ENCODE data around the gene UBN2. TPM values are rescaled to one million over a fixed set of nuclear protein-coding genes. Genes with fewer than 3 reads are reported as not detected.
"Not testable (repeated sequence)": the region's sequence is repeated elsewhere in the genome, so short reads cannot be mapped to it uniquely, and the experiment has no call there.

Gene UBN2
- total RNA-seq, 2 donors from 2014 or later: 15.4 to 17.8 TPM

GRCh38 chr7:139292821-139293220 is 61.8 kb downstream of the UBN2 start:
- no peaks in the 10 kb centered on the region for H3K9me3 ChIP-seq (ENCODE audit: control insufficient read depth, low read length, poor library complexity, severe bottlenecking)
- Mint-ChIP-seq H3K4me3 (no peak overlapping the region), H3K36me3 (ENCODE audit: low read depth) (peaks cover 12% of the 10 kb centered on the region), H3K27ac (peak overlapping the region; percentile 61), H3K27me3 (no peaks in the 10 kb centered on the region), H3K4me1 (peaks cover 8% of the 10 kb centered on the region)
- DNase-seq (no peak), ATAC-seq (no peak)

DNA sequence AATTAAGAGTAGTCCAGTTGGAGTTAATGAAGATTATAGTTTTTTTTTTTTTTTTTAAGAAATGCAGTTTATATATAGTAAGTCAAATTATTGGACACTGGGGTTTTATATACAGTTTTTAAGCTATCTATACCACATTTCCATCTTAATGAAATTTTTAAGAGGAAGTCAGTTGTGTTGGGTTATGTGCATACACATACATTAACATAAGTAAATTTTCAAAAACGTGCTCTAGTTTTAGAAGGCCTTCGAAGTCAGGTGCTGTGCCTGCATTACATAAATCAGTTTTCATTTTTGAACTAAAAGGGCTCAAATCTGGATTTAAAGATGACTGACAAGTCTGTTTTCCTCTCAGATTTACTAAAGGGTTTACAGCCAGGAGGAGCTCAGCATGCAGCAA is 62.5 kb downstream of the UBN2 start:
- H3K4me1 Mint-ChIP-seq: peaks cover 9% of the 10 kb centered on the region
- DNase-seq (no peak), ATAC-seq (no peak)
- H3K9me3 ChIP-seq (ENCODE audit: control insufficient read depth, low read length, poor library complexity, severe bottlenecking): no peaks in the 10 kb centered on the region
- H3K4me3 Mint-ChIP-seq: no peak overlapping the region
- H3K36me3 Mint-ChIP-seq (ENCODE audit: low read depth): peaks cover 7% of the 10 kb centered on the region
- no peak overlapping the region for H3K27ac Mint-ChIP-seq
- H3K27me3 Mint-ChIP-seq: no peaks in the 10 kb centered on the region

DNA sequence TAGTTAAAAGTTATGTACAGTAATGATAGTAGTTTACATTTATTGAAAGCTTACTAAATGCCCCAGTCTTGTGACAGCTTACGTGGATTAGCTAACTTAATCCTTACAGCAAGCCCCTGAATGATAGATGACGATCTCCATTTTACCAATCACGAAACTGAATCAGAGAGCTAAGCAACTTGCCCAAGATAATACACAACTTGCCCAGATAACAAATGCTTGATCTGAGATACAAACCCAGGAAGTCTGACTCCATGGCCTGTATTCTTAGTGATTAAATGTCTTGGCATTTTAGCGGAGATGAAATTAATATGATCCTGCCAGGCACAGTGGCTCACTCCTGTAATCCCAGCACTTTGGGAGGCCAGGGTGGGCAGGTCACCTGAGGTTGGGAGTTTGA is 63.2 kb downstream of the UBN2 start:
- no peak overlapping the region for H3K4me3 Mint-ChIP-seq
- H3K27me3 Mint-ChIP-seq: no peaks in the 10 kb centered on the region
- ATAC-seq (no peak), DNase-seq (no peak)
- H3K27ac Mint-ChIP-seq: no peak overlapping the region
- peaks cover 9% of the 10 kb centered on the region for H3K4me1 Mint-ChIP-seq
- peaks cover 7% of the 10 kb centered on the region for H3K36me3 Mint-ChIP-seq (ENCODE audit: low read depth)
- H3K9me3 ChIP-seq (ENCODE audit: control insufficient read depth, low read length, poor library complexity, severe bottlenecking): no peaks in the 10 kb centered on the region

DNA sequence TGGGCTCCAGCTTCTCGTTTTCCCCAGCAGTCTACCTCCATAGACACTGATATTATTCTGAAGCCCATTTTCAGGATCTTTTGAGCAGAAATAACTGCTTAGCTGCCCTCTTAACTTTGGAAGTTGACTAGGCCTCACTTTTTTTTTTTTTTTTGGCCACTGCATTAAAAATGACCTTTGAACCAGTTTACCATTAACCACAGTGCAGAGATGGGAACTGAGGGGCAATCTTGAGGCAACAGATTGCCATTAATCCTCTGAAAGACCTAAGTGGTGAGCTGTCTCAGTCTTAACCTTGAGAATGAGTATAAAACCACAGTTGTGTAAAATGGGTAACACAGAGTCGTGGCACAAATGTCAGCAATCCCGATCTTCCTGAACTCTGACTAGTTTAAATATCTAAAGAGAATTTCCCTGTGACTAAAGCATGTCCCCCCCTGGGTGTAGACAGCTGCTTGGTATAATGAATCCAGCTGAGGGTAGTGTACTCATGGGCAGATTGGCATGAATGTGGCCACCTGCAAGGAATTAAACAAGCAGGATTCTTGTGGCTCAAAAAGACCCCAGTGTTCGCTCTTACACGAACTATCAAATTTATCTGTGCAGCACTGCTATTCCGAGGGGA is 64.0 kb downstream of the UBN2 start:
- no peaks in the 10 kb centered on the region for H3K27me3 Mint-ChIP-seq
- peaks cover 9% of the 10 kb centered on the region for H3K4me1 Mint-ChIP-seq
- no peak overlapping the region for H3K4me3 Mint-ChIP-seq
- H3K27ac Mint-ChIP-seq: no peak overlapping the region
- peaks cover 7% of the 10 kb centered on the region for H3K36me3 Mint-ChIP-seq (ENCODE audit: low read depth)
- ATAC-seq (no peak), DNase-seq (no peak)
- no peaks in the 10 kb centered on the region for H3K9me3 ChIP-seq (ENCODE audit: control insufficient read depth, low read length, poor library complexity, severe bottlenecking)

DNA sequence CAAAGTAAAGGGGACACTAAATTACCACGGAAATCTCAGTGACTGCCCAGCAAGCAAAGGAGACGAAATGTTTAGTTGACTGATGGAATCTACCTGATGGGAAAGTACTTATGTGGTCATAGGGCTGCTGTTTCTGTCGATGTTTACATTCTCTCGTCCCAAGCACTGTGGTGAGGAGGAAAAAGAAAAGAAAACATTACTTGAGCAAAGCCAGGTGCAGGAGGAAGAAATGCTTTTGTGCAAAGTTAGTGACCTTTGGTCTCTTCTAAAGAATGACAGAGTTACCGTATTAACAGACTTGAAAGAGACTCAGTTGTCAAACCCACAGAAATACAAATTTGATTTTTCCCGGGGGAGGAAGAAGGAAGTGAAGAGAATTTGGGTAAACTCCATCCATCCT is 66.8 kb downstream of the UBN2 start:
- DNase-seq: no peak
- H3K36me3 Mint-ChIP-seq (ENCODE audit: low read depth): peaks cover 4% of the 10 kb centered on the region
- H3K9me3 ChIP-seq (ENCODE audit: control insufficient read depth, low read length, poor library complexity, severe bottlenecking): no peaks in the 10 kb centered on the region
- no peaks in the 10 kb centered on the region for H3K27me3 Mint-ChIP-seq
- peaks cover 4% of the 10 kb centered on the region for H3K4me1 Mint-ChIP-seq
- H3K27ac Mint-ChIP-seq: no peak overlapping the region
- ATAC-seq: no peak
- H3K4me3 Mint-ChIP-seq: no peak overlapping the region

- no peaks in the 10 kb centered on the region for H3K9me3 ChIP-seq (ENCODE audit: control insufficient read depth, low read length, poor library complexity, severe bottlenecking)
- H3K4me3 Mint-ChIP-seq: no peak overlapping the region
- no peaks in the 10 kb centered on the region for H3K27me3 Mint-ChIP-seq
- peaks cover 3% of the 10 kb centered on the region for H3K4me1 Mint-ChIP-seq
- no peak for DNase-seq
- H3K27ac Mint-ChIP-seq: no peak overlapping the region
- H3K36me3 Mint-ChIP-seq (ENCODE audit: low read depth): peaks cover 6% of the 10 kb centered on the region
- no peak for ATAC-seq
Observed at GRCh38 chr7:139299296-139299695, 68.3 kb downstream of the UBN2 start.

GRCh38 chr7:139300390-139300789 is 69.4 kb downstream of the UBN2 start:
- no peak overlapping the region for H3K27ac Mint-ChIP-seq
- H3K4me3 Mint-ChIP-seq: no peak overlapping the region
- peaks cover 6% of the 10 kb centered on the region for H3K36me3 Mint-ChIP-seq (ENCODE audit: low read depth)
- H3K4me1 Mint-ChIP-seq: peaks cover 3% of the 10 kb centered on the region
- no peak for DNase-seq
- no peaks in the 10 kb centered on the region for H3K27me3 Mint-ChIP-seq
- H3K9me3 ChIP-seq (ENCODE audit: control insufficient read depth, low read length, poor library complexity, severe bottlenecking): no peaks in the 10 kb centered on the region
- no peak for ATAC-seq

DNA sequence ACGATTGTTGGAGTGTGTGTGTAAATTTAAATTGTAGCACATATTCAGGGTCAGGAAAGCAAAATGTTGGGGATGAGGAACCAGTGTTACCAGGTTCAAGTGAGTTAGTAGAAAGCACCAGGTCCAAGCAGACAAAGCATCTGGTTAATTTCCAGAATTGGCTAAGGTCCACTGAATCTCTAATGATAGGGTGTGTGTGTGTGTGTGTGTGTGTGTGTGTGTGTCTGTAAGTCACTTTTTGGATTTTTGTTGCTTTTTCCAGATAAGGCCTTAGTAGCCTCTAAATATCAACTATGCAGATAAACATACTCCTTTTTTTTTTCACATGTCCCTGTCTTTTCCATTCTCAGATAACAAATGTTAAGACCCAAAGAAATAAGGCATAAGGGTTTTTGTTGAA is 73.5 kb downstream of the UBN2 start:
- ATAC-seq (no peak), DNase-seq (no peak)
- H3K9me3 ChIP-seq (ENCODE audit: control insufficient read depth, low read length, poor library complexity, severe bottlenecking): no peaks in the 10 kb centered on the region
- Mint-ChIP-seq H3K27me3 (no peaks in the 10 kb centered on the region), H3K27ac (no peak overlapping the region), H3K4me1 (no peaks in the 10 kb centered on the region), H3K36me3 (ENCODE audit: low read depth) (peaks cover 9% of the 10 kb centered on the region), H3K4me3 (no peak overlapping the region)

- ATAC-seq: no peak
- Mint-ChIP-seq H3K27me3 (no peaks in the 10 kb centered on the region), H3K36me3 (ENCODE audit: low read depth) (no peaks in the 10 kb centered on the region), H3K27ac (no peak overlapping the region), H3K4me1 (no peaks in the 10 kb centered on the region), H3K4me3 (no peak overlapping the region)
- no peaks in the 10 kb centered on the region for H3K9me3 ChIP-seq (ENCODE audit: control insufficient read depth, low read length, poor library complexity, severe bottlenecking)
- no peak for DNase-seq
Observed at GRCh38 chr7:139317939-139318505, 87.0 kb downstream of the UBN2 start.

GRCh38 chr7:139321071-139321745 is 90.2 kb downstream of the UBN2 start:
- Mint-ChIP-seq H3K27ac (no peak overlapping the region), H3K36me3 (ENCODE audit: low read depth) (no peaks in the 10 kb centered on the region), H3K4me1 (no peaks in the 10 kb centered on the region), H3K27me3 (no peaks in the 10 kb centered on the region), H3K4me3 (no peak overlapping the region)
- ATAC-seq: no peak
- H3K9me3 ChIP-seq (ENCODE audit: control insufficient read depth, low read length, poor library complexity, severe bottlenecking): no peaks in the 10 kb centered on the region
- no peak for DNase-seq

- not testable (repeated sequence) for H3K4me3 Mint-ChIP-seq; H3K27ac Mint-ChIP-seq; DNase-seq; H3K4me1 Mint-ChIP-seq; ATAC-seq; H3K36me3 Mint-ChIP-seq (ENCODE audit: low read depth); H3K27me3 Mint-ChIP-seq; H3K9me3 ChIP-seq (ENCODE audit: control insufficient read depth, low read length, poor library complexity, severe bottlenecking)
Observed at GRCh38 chr7:139324709-139325108, 93.7 kb downstream of the UBN2 start.

DNA sequence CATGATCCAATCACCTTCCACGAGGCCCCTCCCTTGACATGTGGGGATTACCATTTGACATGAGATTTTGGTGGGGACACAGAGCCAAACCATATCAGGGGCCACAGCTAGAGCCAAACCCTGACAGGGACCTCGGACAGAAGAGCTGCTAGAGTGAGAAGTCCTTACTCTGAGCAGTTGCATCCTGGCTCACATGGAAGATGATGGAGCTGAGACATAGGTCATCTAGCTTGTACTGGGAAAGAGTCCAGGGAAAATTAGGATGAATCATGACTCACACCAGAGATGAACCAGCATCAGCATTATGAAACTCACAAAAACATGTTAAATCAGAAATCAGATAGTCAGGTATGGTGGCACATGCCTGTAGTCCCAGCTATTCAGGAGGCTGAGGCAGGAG is 97.3 kb downstream of the UBN2 start:
- H3K36me3 Mint-ChIP-seq (ENCODE audit: low read depth): no peaks in the 10 kb centered on the region

DNA sequence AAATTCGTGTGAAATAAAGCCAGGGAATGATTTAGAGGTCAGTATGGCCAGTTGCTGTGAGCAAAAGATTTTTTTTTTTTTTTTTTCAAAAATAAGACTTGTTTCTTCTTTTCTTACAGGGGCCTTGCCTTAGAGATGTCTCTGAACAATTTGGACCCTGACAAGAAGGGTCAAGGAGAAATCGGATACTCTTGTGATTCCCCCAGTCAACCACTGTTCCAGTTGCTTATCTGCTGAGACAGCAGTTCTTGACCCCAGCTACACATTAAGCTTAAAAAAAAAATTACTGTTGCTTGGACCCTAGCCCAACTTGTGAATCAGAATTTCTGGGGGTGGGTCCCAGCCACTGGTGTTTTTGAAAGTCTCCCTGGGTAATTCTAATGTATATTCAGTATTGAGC is 98.1 kb downstream of the UBN2 start:
- peaks cover 6% of the 10 kb centered on the region for H3K4me1 Mint-ChIP-seq
- no peak for DNase-seq
- no peak overlapping the region for H3K27ac Mint-ChIP-seq
- no peak for ATAC-seq
- H3K36me3 Mint-ChIP-seq (ENCODE audit: low read depth): no peaks in the 10 kb centered on the region
- no peaks in the 10 kb centered on the region for H3K9me3 ChIP-seq (ENCODE audit: control insufficient read depth, low read length, poor library complexity, severe bottlenecking)
- no peak overlapping the region for H3K4me3 Mint-ChIP-seq
- H3K27me3 Mint-ChIP-seq: no peaks in the 10 kb centered on the region

More for the DNA sequence above, 97.3 kb downstream of the UBN2 start:
- H3K4me1 Mint-ChIP-seq: peaks cover 6% of the 10 kb centered on the region
- H3K4me3 Mint-ChIP-seq: no peak overlapping the region
- no peak for DNase-seq
- no peaks in the 10 kb centered on the region for H3K27me3 Mint-ChIP-seq
- no peaks in the 10 kb centered on the region for H3K9me3 ChIP-seq (ENCODE audit: control insufficient read depth, low read length, poor library complexity, severe bottlenecking)
- ATAC-seq: no peak
- H3K27ac Mint-ChIP-seq: no peak overlapping the region

Data from T-helper 17 cell (primary cell).